Measurements from ENCODE around the gene GIPC1. TPM values are rescaled to one million over a fixed set of nuclear protein-coding genes. Genes with fewer than 3 reads are reported as not detected.

The GIPC1 gene
- total and polyA plus RNA-seq, 9 of the 15 experiments (the other 6 are each of a cell fraction or from before 2014, with no cell fraction given) = 0.49 to 54.7 (median 24.8) TPM

DNA sequence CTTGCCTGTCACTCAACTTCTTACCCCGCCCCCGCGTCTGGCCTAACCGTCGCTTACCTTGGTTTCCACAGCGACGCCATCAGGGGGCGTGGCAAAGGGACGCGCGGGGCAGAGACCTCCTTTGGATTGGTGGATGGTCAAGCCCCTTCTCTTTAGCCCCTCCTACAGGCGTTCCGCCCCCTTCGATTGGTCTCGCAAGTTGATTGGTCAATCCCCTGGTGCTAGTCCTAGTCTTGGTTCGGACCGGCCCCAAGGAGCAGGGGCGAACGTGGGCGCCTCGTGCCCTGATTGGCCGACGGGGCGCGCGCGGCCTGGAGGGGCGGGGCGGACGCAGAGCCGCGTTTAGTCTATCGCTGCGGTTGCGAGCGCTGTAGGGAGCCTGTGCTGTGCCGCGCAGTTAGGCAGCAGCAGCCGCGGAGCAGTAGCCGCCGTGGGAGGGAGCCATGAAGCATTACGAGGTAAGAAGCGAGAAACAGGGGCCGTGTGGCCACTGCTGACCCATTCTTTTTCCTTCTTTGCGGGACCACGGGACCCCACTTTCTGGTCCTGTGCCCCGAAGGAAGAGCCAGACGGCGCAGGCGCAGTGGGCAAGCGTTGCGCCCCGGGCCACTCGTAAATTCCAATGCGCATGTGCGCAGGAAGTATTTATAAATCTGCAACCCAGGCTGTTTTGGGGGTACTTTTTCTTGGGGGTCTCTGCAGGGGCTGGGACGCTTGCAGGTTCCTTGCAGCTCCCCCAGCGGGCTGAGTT is 33.5 kb upstream of the GIPC1 start, which contains the start of gene TECR (continued):
- TF ChIP-seq, protein P1, sequence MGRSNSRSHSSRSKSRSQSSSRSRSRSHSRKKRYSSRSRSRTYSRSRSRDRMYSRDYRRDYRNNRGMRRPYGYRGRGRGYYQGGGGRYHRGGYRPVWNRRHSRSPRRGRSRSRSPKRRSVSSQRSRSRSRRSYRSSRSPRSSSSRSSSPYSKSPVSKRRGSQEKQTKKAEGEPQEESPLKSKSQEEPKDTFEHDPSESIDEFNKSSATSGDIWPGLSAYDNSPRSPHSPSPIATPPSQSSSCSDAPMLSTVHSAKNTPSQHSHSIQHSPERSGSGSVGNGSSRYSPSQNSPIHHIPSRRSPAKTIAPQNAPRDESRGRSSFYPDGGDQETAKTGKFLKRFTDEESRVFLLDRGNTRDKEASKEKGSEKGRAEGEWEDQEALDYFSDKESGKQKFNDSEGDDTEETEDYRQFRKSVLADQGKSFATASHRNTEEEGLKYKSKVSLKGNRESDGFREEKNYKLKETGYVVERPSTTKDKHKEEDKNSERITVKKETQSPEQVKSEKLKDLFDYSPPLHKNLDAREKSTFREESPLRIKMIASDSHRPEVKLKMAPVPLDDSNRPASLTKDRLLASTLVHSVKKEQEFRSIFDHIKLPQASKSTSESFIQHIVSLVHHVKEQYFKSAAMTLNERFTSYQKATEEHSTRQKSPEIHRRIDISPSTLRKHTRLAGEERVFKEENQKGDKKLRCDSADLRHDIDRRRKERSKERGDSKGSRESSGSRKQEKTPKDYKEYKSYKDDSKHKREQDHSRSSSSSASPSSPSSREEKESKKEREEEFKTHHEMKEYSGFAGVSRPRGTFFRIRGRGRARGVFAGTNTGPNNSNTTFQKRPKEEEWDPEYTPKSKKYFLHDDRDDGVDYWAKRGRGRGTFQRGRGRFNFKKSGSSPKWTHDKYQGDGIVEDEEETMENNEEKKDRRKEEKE (IDR thresholded peaks at IDR 0.05; ENCODE audit: borderline replicate concordance in 1 of 2, control insufficient read depth in 1 of 2, low read depth in 2 of 2, low read length in 1 of 2) = no peak
- TF ChIP-seq ZNF707 (CRISPR knock-in tag; conservative IDR thresholded peaks at IDR 0.05) (no peak), TBL1XR1 (IDR thresholded peaks at IDR 0.05; ENCODE audit: low read length in 2 of 2) (peak in 1 of 2 experiments; percentile 17; a peak in 1 of 4 replicates), ZSCAN32 (CRISPR knock-in tag; IDR thresholded peaks at IDR 0.05) (no peak), KDM2B (CRISPR knock-in tag; IDR thresholded peaks at IDR 0.05) (peak; percentile 47; the same call in 1 of the 2 replicates), ZNF384 (IDR thresholded peaks at IDR 0.05; ENCODE audit: low read depth, low read length) (0 out of 2 replicates have a peak, but pooled peaks have one; percentile 17), CCNT2 (IDR thresholded peaks at IDR 0.05; ENCODE audit: borderline replicate concordance, extremely low read depth, insufficient read length, low read depth, low read length) (peak; percentile 81), KDM5B (IDR thresholded peaks at IDR 0.05; ENCODE audit: insufficient replicate concordance, low read depth, low read length) (peak; percentile 95), TAF1 (IDR thresholded peaks at IDR 0.05; ENCODE audit: control insufficient read depth, extremely low read depth, insufficient read depth, low read length, severe bottlenecking) (peak; percentile 94), TFAM (CRISPR knock-in tag; conservative IDR thresholded peaks at IDR 0.05) (no peak), ZNF764 (CRISPR knock-in tag; IDR thresholded peaks at IDR 0.05; ENCODE audit: low read depth) (no peak), GABPA (tag; conservative IDR thresholded peaks at IDR 0.05; ENCODE audit: low read depth) (no peak), RCOR1 (IDR thresholded peaks at IDR 0.05; ENCODE audit: borderline replicate concordance in 1 of 2, low read depth in 2 of 2, low read length in 2 of 2) (peak in 1 of 2 experiments; percentile 45; a peak in 1 of 4 replicates), FOXA3 (CRISPR knock-in tag; conservative IDR thresholded peaks at IDR 0.05 in 1 of 2, IDR thresholded peaks at IDR 0.05 in 1 of 2) (no peak), PHB (CRISPR knock-in tag; IDR thresholded peaks at IDR 0.05) (no peak), BRD9 (IDR thresholded peaks at IDR 0.05; ENCODE audit: low read depth, partially characterized antibody) (no peak)
- TF ChIP-seq, protein P2, sequence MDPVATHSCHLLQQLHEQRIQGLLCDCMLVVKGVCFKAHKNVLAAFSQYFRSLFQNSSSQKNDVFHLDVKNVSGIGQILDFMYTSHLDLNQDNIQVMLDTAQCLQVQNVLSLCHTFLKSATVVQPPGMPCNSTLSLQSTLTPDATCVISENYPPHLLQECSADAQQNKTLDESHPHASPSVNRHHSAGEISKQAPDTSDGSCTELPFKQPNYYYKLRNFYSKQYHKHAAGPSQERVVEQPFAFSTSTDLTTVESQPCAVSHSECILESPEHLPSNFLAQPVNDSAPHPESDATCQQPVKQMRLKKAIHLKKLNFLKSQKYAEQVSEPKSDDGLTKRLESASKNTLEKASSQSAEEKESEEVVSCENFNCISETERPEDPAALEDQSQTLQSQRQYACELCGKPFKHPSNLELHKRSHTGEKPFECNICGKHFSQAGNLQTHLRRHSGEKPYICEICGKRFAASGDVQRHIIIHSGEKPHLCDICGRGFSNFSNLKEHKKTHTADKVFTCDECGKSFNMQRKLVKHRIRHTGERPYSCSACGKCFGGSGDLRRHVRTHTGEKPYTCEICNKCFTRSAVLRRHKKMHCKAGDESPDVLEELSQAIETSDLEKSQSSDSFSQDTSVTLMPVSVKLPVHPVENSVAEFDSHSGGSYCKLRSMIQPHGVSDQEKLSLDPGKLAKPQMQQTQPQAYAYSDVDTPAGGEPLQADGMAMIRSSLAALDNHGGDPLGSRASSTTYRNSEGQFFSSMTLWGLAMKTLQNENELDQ (CRISPR knock-in tag; IDR thresholded peaks at IDR 0.05; ENCODE audit: borderline replicate concordance) = peak; percentile 16; the same call in 1 of the 2 replicates
- TF ChIP-seq, protein P3, sequence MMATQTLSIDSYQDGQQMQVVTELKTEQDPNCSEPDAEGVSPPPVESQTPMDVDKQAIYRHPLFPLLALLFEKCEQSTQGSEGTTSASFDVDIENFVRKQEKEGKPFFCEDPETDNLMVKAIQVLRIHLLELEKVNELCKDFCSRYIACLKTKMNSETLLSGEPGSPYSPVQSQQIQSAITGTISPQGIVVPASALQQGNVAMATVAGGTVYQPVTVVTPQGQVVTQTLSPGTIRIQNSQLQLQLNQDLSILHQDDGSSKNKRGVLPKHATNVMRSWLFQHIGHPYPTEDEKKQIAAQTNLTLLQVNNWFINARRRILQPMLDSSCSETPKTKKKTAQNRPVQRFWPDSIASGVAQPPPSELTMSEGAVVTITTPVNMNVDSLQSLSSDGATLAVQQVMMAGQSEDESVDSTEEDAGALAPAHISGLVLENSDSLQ (IDR thresholded peaks at IDR 0.05) = peak; percentile 100

All from K562 (cell line).